Mammary epithelial cell (primary cell): Measurements from ENCODE around the gene NOD1.

Experiments used
- EZH2 ChIP-seq: IDR thresholded peaks from 2 replicates; pipeline ENCODE4 v1.6.1; 2012; ENCODE audit warnings: low read length, inconsistent platforms, borderline replicate concordance
- TF ChIP-seq, protein P1 (sequence below), 2 donors: IDR thresholded peaks in 1 of 2; conservative IDR thresholded peaks in 1 of 2; 2 replicates each; pipeline ENCODE4 v1.5.1; 2011 to 2012; ENCODE audit warnings: inconsistent platforms in 2 of 2, low read length in 2 of 2, mild to moderate bottlenecking in 2 of 2, control low read depth in 1 of 2, low read depth in 1 of 2; ENCODE audit not compliant: insufficient read depth in 1 of 2; ENCODE audit errors: extremely low read depth in 1 of 2

DNA sequence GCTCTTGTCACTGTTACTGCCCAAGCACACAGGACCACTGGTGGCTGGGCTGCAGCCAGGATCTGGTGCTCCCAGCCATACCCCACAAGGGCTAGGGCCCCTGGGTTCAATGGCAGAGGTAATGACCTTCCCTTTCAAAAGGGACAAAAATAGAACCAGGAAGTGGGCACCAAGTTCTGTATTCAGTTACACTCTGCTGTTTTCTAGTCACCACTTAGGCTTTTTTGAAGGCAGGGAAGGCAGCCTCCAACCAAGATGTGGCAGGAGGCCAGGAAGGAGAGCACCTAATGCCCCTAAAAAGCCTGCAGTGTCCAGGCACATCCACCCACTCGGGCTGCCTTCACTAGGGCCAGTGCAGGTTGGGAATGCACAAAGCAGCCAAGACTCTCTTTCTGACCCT, 47.8 kb downstream of the NOD1 start:
- TF ChIP-seq, protein P1, sequence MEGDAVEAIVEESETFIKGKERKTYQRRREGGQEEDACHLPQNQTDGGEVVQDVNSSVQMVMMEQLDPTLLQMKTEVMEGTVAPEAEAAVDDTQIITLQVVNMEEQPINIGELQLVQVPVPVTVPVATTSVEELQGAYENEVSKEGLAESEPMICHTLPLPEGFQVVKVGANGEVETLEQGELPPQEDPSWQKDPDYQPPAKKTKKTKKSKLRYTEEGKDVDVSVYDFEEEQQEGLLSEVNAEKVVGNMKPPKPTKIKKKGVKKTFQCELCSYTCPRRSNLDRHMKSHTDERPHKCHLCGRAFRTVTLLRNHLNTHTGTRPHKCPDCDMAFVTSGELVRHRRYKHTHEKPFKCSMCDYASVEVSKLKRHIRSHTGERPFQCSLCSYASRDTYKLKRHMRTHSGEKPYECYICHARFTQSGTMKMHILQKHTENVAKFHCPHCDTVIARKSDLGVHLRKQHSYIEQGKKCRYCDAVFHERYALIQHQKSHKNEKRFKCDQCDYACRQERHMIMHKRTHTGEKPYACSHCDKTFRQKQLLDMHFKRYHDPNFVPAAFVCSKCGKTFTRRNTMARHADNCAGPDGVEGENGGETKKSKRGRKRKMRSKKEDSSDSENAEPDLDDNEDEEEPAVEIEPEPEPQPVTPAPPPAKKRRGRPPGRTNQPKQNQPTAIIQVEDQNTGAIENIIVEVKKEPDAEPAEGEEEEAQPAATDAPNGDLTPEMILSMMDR (conservative IDR thresholded peaks at IDR 0.05 in 1 of 2, IDR thresholded peaks at IDR 0.05 in 1 of 2; ENCODE audit: extremely low read depth in 1 of 2, insufficient read depth in 1 of 2, low read depth in 1 of 2, low read length in 2 of 2): no peak
- no peak for TF ChIP-seq EZH2
